HG03432 (cell line): ENCODE measurements around the gene ANKRD13B.
A peak's percentile ranks its signal among the peaks of the same experiment; 100 is the strongest.

Source experiments
- ATAC-seq: cut with Tn5 transposase; IDR thresholded peaks from one replicate; pipeline ENCODE4 v1.9.1; 2021; ENCODE audit warnings: mild to moderate bottlenecking, moderate library complexity; ENCODE audit not compliant: unreplicated experiment

The ANKRD13B gene

GRCh38 chr17:29579866-29580771 is 12.8 kb upstream of the ANKRD13B start:
- ATAC-seq: peak; percentile 69

- ATAC-seq: no peak
Observed at GRCh38 chr17:29581583-29582253, 11.2 kb upstream of the ANKRD13B start.

- ATAC-seq: no peak
Observed at GRCh38 chr17:29582254-29582765, 10.6 kb upstream of the ANKRD13B start.

- ATAC-seq: no peak
Observed at GRCh38 chr17:29582772-29583171, 10.2 kb upstream of the ANKRD13B start.

GRCh38 chr17:29583324-29584248 is 9.3 kb upstream of the ANKRD13B start:
- ATAC-seq: no peak

GRCh38 chr17:29584452-29585079 is 8.4 kb upstream of the ANKRD13B start:
- ATAC-seq: no peak

- no peak for ATAC-seq
Observed at GRCh38 chr17:29585080-29585751, 7.7 kb upstream of the ANKRD13B start.

- ATAC-seq: no peak
Observed at GRCh38 chr17:29586676-29587469, 6.1 kb upstream of the ANKRD13B start.

- no peak for ATAC-seq
Observed at GRCh38 chr17:29587591-29587990, 5.3 kb upstream of the ANKRD13B start.

- ATAC-seq: no peak
Observed at GRCh38 chr17:29588017-29588561, 4.8 kb upstream of the ANKRD13B start.

- peak; percentile 18 for ATAC-seq
Observed at GRCh38 chr17:29588562-29589411, 4.1 kb upstream of the ANKRD13B start.

- ATAC-seq: peak; percentile 66
Observed at GRCh38 chr17:29589524-29590410, 3.2 kb upstream of the ANKRD13B start, which contains the start of gene GIT1. GIT1 (minus strand) TSS chr17:29589648; CDS start chr17:29589378, 270 bp downstream.

GRCh38 chr17:29590411-29591145 is 2.4 kb upstream of the ANKRD13B start:
- no peak for ATAC-seq

GRCh38 chr17:29591146-29591736 is 1.7 kb upstream of the ANKRD13B start:
- no peak for ATAC-seq

GRCh38 chr17:29591737-29592608 is 959 bp upstream of the ANKRD13B start:
- ATAC-seq: no peak
